K562 (cell line): ENCODE measurements around the gene SPDEF. TPM values are rescaled to one million over a fixed set of nuclear protein-coding genes. Genes with fewer than 3 reads are reported as not detected.

Experiments
- CBFA2T3 ChIP-seq: fragments of 450-650 bp; IDR thresholded peaks from 2 replicates; pipeline ENCODE4 v1.6.1; 2017
- HMG20B ChIP-seq: fragments of 250-450 bp; sonication (Bioruptor Pico); IDR thresholded peaks from 2 replicates; pipeline ENCODE4 v1.5.0; 2021; ENCODE audit warnings: mild to moderate bottlenecking
- KDM1A ChIP-seq, 2 experiments: fragments of 450-650 bp; IDR thresholded peaks; 2 replicates each; pipeline ENCODE4 v1.6.1; 2016; ENCODE audit warnings: mild to moderate bottlenecking in 2 of 2
- PHTF2 ChIP-seq: fragments of 250-450 bp; sonication (Bioruptor Pico); IDR thresholded peaks from 2 replicates; pipeline ENCODE4 v1.5.0; 2021; ENCODE audit warnings: mild to moderate bottlenecking
- RBM25 ChIP-seq: fragments of 200-400 bp; formaldehyde crosslinking; IDR thresholded peaks from 2 replicates; pipeline ENCODE4 v1.6.1; 2018; ENCODE audit warnings: low read length, low read depth, moderate library complexity; ENCODE audit not compliant: severe bottlenecking
- SIRT6 ChIP-seq: IDR thresholded peaks from one replicate; pipeline ENCODE4 v1.6.1; 2012; ENCODE audit warnings: low read depth, mild to moderate bottlenecking, control low read depth, inconsistent platforms, low read length, moderate library complexity
- SMAD1 ChIP-seq: fragments of 150-350 bp; IDR thresholded peaks from 2 replicates; pipeline ENCODE4 v1.6.1; 2014; ENCODE audit warnings: low read length, low read depth; ENCODE audit not compliant: partially characterized antibody
- SUPT5H ChIP-seq: fragments of 450-650 bp; IDR thresholded peaks from 2 replicates; pipeline ENCODE4 v1.6.1; 2016
- TBL1XR1 ChIP-seq, 2 experiments: IDR thresholded peaks; 2 replicates each; pipeline ENCODE4 v1.6.1; 2012; ENCODE audit warnings: improper control_type of control experiment in 2 of 2, low read length in 2 of 2, mild to moderate bottlenecking in 1 of 2
- USF1 ChIP-seq: sonication (generic); formaldehyde crosslinking; IDR thresholded peaks from 2 replicates; pipeline ENCODE4 v1.9.0; 2022; ENCODE audit warnings: mild to moderate bottlenecking, missing genetic modification reagents
- ZFP36 ChIP-seq: fragments of 150-350 bp; IDR thresholded peaks from 2 replicates; pipeline ENCODE4 v1.6.1; 2018; ENCODE audit warnings: low read length, low read depth; ENCODE audit not compliant: partially characterized antibody
- ZNF551 ChIP-seq: fragments of 250-450 bp; sonication (Bioruptor Pico); IDR thresholded peaks from 2 replicates; pipeline ENCODE4 v1.5.0; 2021; ENCODE audit warnings: mild to moderate bottlenecking, moderate library complexity
- ZNF77 ChIP-seq: fragments of 250-450 bp; sonication (Bioruptor Pico); IDR thresholded peaks from 2 replicates; pipeline ENCODE4 v1.5.0; 2020
- polyA plus RNA-seq, 8 experiments: library from polyadenylated mRNA; depleted of rRNA in 4 of 8; stranded (reverse) in 5 of 8; unstranded in 3 of 8; fragments of >200 nt; fragmentation: Nextera tagmentation in 2 of 8; fragmentation: Illumina TruSeq in 1 of 8; extraction: Ambion mirVana in 2 of 8; extraction: Trizol in 1 of 8; gene quantifications; 2 replicates each; pipeline versions ENCODE4 v1.2.1 to v1.2.3, GENCODE V29; 2011 to 2014; ENCODE audit warnings: inconsistent platforms in 1 of 8, missing spikeins in 1 of 8
- total RNA-seq, 7 experiments: library from RNA; depleted of rRNA in 6 of 7; stranded (reverse); fragments of >200 nt in 6 of 7; fragmentation: Illumina TruSeq in 2 of 7; extraction: Trizol in 2 of 7; gene quantifications; 2 replicates each; pipeline versions ENCODE4 v1.2.1 to v1.2.3, GENCODE V29; 2011 to 2021; ENCODE audit warnings: low replicate concordance in 1 of 7
- TF ChIP-seq, protein P1 (sequence below): fragments of 450-650 bp; formaldehyde crosslinking; IDR thresholded peaks from 2 replicates; pipeline ENCODE4 v1.4.0; 2022; ENCODE audit warnings: missing genetic modification characterization

The SPDEF gene
- total and polyA plus RNA-seq, 9 of the 15 experiments (the other 6 are each of a cell fraction or from before 2014, with no cell fraction given): 0.04 to 0.12 (median 0.11) TPM; not detected in 5

DNA sequence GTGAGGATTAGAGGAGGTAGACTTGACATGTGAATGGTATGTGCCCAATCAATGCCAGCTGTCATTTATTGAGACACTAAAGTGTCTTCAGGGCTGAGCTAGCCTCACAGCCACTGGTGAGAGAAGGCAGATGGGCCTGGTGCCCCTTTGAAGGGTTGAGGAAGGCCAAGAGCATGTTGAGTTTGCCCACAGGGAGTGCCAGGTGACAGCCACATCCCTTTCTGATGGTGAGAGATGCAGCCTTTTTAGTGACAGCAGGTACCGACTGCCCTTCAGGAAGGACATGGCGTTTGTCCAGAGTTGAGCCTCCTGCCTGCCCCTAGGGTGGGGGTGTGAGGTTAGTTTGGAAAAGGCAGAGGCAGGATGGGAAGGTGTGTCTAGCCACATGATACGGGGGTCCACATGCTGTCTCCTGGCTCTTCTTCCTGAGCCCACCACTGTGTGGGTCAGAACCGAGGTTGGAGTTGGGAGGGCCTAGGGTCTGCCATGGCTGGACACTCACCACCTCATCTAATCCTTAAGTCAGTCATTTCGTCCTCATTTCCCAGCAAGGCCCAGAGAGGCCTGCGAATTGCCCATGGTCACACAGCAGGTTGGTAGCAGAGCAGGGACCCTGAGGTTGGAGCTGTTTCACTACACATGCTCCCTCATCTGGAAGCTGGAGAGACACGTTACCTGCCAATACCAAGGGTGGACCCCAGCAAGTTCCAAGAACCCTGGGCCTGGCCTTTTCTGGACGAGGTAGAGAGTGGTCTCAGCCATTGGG, 32.5 kb downstream of the SPDEF start (continued):
- TF ChIP-seq, protein P1, sequence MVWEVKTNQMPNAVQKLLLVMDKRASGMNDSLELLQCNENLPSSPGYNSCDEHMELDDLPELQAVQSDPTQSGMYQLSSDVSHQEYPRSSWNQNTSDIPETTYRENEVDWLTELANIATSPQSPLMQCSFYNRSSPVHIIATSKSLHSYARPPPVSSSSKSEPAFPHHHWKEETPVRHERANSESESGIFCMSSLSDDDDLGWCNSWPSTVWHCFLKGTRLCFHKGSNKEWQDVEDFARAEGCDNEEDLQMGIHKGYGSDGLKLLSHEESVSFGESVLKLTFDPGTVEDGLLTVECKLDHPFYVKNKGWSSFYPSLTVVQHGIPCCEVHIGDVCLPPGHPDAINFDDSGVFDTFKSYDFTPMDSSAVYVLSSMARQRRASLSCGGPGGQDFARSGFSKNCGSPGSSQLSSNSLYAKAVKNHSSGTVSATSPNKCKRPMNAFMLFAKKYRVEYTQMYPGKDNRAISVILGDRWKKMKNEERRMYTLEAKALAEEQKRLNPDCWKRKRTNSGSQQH (CRISPR knock-in tag): no peak
- TF ChIP-seq TBL1XR1 (IDR thresholded peaks at IDR 0.05; ENCODE audit: low read length in 2 of 2): no peak
- TF ChIP-seq PHTF2 (CRISPR knock-in tag): no peak
- TF ChIP-seq RBM25: peak; percentile 45
- no peak for TF ChIP-seq ZNF551 (CRISPR knock-in tag)
- TF ChIP-seq KDM1A (IDR thresholded peaks at IDR 0.05): peak; percentile 41; a peak in 2 of 4 replicates
- no peak for TF ChIP-seq ZNF77 (CRISPR knock-in tag)
- TF ChIP-seq SIRT6: no peak
- no peak for TF ChIP-seq CBFA2T3
- TF ChIP-seq SMAD1: no peak
- peak; percentile 77 for TF ChIP-seq ZFP36
- TF ChIP-seq SUPT5H: no peak
- no peak for TF ChIP-seq HMG20B
- TF ChIP-seq USF1 (CRISPR knock-in tag): no peak
